Measurements from ENCODE around the gene CD2BP2. TPM values are rescaled to one million over a fixed set of nuclear protein-coding genes. Genes with fewer than 3 reads are reported as not detected.

CD2BP2 gene
- total and polyA plus RNA-seq, 2 of the 13 experiments (the other 11 are each of a cell fraction or from before 2014, with no cell fraction given), result 24.9 to 54.6 TPM

- no peak overlapping the region for H3K4me2 ChIP-seq (ENCODE audit: low read depth, low read length)
- no peak for ATAC-seq
- no peaks in the 10 kb centered on the region; a peak in 2 of 5 replicates for H3K27me3 ChIP-seq (ENCODE audit: control insufficient read depth in 1 of 2, insufficient read depth in 2 of 2, low read length in 2 of 2)
- ChIA-PET CTCF (ENCODE audit: low intra/inter-chr PET ratio, low total read pairs) (no interaction called here), POLR2A (interaction anchor here (1.3 to 1.5 kb wide), 2 partner anchors 15 to 59 kb away, joined by 3 to 5 read pairs; no protein-coding TSS in a partner anchor)
- intact Hi-C loops (cut with micrococcal nuclease; ENCODE audit: unreplicated experiment) (no loop called here), in situ Hi-C loops (cut with HindIII; ENCODE audit: extremely low pct_ligation_motif_present, low pct_unique_long_range_greater_than_20kb) (loop anchor here (10.0 kb wide), 1 partner anchor 264 kb away; the partner anchor contains the start of gene ZNF689)
- WGBS (ENCODE audit: low lambda C conversion rate), result 97% methylated on average over 3 of the region's 3 CpGs
- H3K9me3 ChIP-seq (ENCODE audit: low read length), result no peaks in the 10 kb centered on the region
- H2AFZ ChIP-seq (ENCODE audit: low read length), result no peak overlapping the region
- DNase-seq (ENCODE audit: low spot score), result no peak
- FAIRE-seq, result peak; percentile 71
- no TSS peak for BruUV-seq (replicated peaks)
- H3K4me1 ChIP-seq (ENCODE audit: insufficient read depth, low read length), result peaks cover 32% of the 10 kb centered on the region
- H3K4me3 ChIP-seq (replicated peaks in 1 of 3; ENCODE audit: insufficient read depth in 1 of 3, low read depth in 2 of 3, low read length in 3 of 3), result no peak overlapping the region
- peaks cover 14% of the 10 kb centered on the region for H3K79me2 ChIP-seq (ENCODE audit: insufficient read depth, low read length)
- H3K36me3 ChIP-seq (replicated peaks in 1 of 2; ENCODE audit: control insufficient read depth in 1 of 2, insufficient read depth in 2 of 2, low read length in 2 of 2), result peaks cover 6 to 35% of the 10 kb centered on the region in 2 experiments
- H3K9ac ChIP-seq (ENCODE audit: insufficient read depth, low read depth, low read length), result no peak overlapping the region
- no peaks in the 10 kb centered on the region for H4K20me1 ChIP-seq (ENCODE audit: insufficient read depth, low read length)
- H3K27ac ChIP-seq (ENCODE audit: extremely low read length, insufficient read depth, low read length), result no peak overlapping the region
- TF ChIP-seq ZNF83 (CRISPR knock-in tag; IDR thresholded peaks at IDR 0.05; ENCODE audit: borderline replicate concordance) (0 out of 2 replicates have a peak, but pooled peaks have one; percentile 27), ZGPAT (CRISPR knock-in tag; IDR thresholded peaks at IDR 0.05) (no peak), ZNF598 (CRISPR knock-in tag; IDR thresholded peaks at IDR 0.05; ENCODE audit: borderline replicate concordance) (no peak), CENPBD1 (CRISPR knock-in tag; IDR thresholded peaks at IDR 0.05; ENCODE audit: borderline replicate concordance, low read depth) (no peak), ZNF772 (CRISPR knock-in tag; IDR thresholded peaks at IDR 0.05) (no peak), ZNF180 (CRISPR knock-in tag; IDR thresholded peaks at IDR 0.05; ENCODE audit: borderline replicate concordance, low read depth) (no peak), NFIB (CRISPR knock-in tag; IDR thresholded peaks at IDR 0.05; ENCODE audit: borderline replicate concordance) (no peak), ZNF709 (CRISPR knock-in tag; IDR thresholded peaks at IDR 0.05) (0 out of 2 replicates have a peak, but pooled peaks have one; percentile 36), RBM22 (optimal IDR thresholded peaks at IDR 0.05; ENCODE audit: low read length) (peak; percentile 76), ZNF770 (CRISPR knock-in tag; IDR thresholded peaks at IDR 0.05) (peak; percentile 16; the same call in 1 of the 2 replicates), ZNF777 (CRISPR knock-in tag; IDR thresholded peaks at IDR 0.05) (no peak), PAF1 (CRISPR knock-in tag; IDR thresholded peaks at IDR 0.05) (0 out of 2 replicates have a peak, but pooled peaks have one; percentile 34), PAXIP1 (CRISPR knock-in tag; conservative IDR thresholded peaks at IDR 0.05) (no peak), ZNF512 (CRISPR knock-in tag; IDR thresholded peaks at IDR 0.05) (no peak)
Measured at GRCh38 chr16:30350134-30350871, 4.8 kb downstream of the CD2BP2 start.
